Hematopoietic multipotent progenitor cell treated with erythropoietin and hydrocortisone succinate and interleukin-3 and kit ligand, for 17 days (in vitro differentiated cells): ENCODE results near the gene IQCN.
"Not testable (repeated sequence)": the region's sequence is repeated elsewhere in the genome, so short reads cannot be mapped to it uniquely, and the experiment has no call there.

Source experiments
- DNase-seq: peaks from one replicate; pipeline ENCODE4 v3.0.0-alpha.2; 2015; ENCODE audit warnings: low spot score

IQCN gene

DNA sequence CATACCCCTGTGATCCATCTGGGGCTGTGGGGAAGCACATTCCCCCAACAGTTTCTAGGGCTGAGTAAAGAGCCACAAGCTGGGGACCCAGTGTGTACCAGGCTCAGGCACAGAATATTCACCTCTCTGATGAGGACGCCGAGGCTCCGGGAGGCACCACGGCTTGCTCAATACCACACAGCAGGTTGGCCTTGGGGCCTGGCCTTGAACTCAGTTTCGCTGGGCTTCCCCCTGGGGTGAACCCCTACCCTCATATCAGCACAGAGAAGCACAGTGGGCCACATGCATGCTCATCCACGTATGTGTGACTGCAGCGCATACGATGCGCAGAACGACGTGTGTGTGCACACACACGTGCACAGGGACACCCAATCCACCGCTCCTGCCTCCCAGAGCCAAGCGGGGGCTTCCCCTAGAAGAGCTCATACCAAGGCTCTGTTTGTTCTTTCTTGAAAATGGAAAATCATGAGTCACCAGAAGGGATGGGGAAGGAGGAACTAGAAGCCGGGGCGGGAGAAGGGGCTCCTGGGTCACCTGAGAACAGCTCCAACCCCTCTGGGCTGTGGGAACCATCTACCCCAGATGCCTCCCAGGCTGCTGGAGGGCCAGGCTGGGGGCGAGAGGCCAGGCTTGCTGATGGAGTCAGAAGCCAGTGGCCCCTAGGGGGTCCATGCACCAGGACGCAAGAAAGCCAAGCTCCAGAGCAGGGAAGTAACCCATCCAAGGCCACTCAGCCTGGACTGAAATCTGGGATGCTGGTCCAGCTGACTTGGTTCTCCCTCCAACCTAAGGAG lies 43.1 kb downstream of the IQCN start:
- no peak for DNase-seq

DNA sequence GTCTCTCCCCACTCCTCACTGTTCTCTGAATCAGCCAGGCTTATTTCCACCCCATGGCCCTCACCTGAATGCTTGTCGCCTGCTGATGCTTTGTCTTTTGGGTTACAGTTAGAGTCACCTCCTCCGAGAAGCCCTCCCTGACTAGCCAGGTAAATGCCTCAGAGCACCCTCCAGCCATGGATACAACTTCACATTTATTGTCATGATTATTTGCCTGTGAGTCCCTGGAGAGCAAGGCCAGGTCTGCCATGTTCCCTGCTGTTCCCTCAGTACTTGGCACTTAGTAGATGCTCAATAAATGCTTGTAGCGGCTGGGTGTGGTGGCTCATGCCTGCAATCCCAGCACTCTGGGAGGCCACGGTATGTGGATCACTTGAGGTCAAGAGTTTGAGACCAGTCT lies 44.3 kb downstream of the IQCN start:
- no peak for DNase-seq

DNA sequence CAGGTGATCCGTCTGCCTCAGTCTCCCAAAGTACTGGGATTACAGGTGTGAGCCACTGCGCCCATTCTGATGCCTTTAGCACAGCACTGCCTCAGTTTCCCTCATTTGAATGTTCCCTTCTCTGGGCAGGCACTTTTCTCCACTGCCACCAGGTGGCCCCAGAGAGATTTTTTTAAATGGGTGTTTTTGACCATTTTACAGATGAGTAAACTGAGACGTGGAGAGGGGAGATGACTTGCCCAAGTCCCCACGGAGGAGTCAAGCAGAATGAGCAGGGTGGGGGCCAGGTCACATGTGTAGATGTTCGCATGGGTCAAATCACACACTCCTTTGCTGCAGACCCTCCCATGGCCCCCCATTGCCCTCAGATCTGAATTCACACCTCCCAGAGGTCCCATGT lies 44.8 kb downstream of the IQCN start:
- DNase-seq = no peak

DNA sequence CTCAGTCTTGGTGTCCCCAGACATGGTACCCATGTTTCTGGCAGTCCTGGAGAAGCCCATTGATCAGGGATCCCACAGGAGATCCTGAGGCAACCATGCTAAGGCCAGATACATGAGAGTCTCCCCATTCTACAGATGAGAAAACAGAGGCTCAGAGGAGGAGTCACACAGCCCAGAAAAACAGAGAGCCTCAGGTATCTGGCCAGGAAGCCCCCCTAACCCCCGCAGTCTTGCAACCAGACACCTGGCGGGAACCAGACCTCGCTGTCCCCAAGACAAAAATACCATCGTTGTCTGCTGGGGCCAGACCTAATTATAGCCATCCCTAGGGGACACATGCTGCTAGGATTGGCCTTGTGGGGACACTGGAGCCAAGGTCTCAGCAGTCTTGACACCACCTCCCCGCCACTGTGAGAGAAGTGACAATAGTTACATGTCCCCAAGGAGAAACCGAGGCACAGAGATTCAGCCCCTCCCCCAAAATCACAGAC lies 46.4 kb downstream of the IQCN start:
- DNase-seq = no peak

DNA sequence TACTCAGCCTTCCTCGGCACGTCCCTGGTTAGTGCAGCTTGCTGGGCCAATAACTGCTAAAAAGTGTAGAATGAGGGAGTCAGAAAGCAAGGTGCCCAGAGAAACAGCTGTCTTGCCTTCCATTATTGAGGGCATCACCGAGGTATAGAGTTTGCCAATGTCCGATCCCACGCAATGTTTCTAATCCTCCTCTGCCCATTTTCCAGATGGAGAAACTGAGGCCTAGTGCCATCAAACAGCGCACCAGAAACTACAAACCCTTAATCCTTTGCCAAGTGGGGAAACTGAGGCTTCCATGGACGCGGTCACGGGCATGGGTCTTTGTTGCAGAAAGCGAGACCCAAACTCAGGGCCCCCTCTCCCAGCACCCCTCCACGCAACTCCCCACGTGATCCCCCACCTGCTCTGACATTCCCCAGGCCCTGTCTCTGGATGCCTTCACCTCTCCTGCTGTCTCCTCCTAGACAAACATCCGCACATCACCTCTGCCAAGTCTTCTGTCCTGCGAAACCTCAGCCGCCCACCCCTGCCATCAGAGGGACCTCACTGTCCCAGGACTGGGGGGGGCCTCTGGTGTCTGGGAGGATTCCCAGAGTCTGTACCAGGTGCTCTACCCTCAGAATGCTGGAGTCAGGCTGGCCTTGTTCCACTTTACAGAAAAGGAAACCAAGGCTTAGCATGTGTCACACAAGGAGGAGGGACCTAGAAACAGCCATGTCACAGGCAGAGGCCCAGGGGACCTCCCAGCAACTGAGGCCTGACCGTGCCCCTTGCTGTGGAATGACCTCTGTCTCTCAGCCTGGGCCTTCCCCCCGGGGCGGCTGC lies 47.1 kb downstream of the IQCN start:
- DNase-seq = no peak

DNA sequence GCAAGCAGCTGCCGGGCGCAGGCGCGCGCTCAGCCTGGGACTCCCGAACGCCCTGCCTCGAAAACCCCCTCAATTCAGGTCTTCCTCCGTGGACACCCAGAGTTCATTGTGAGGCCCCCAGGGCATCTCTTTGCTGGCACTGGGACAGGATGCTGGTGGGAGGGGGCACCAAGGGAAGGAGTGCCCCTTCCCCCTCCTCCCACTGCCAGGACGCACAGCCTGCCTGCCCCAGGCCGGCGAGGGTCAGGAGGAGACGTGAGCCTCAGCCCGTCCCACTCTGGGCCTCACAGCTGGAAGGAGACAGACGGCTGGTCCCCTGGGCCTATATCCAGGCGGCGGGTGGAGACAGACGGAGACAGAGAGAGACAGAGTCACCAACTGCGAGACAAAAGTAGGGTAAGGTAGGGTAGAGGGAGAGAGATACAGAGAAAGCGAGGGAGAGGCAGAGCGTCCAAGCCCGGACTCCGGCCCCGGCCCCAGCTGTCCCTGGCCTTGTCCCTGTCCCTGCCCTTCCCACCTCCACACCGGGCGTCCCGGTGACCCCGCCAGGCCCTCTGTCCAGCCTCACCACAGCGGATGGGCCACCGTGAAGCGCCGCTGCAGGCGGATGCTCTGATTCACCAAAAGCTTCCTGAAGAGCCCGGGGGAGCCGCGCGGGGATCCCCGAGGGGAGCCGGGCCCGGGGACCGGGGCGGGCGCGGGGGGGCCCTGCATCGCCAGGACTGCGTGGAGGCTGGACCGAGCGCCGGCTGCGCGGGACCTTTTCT lies 48.4 kb downstream of the IQCN start, which contains the start of gene PDE4C:
TSS of gene PDE4C (minus strand) at position 737 of the 767 bp plus-strand sequence. CDS start at position 714, 23 bp downstream.
- no peak for DNase-seq

DNA sequence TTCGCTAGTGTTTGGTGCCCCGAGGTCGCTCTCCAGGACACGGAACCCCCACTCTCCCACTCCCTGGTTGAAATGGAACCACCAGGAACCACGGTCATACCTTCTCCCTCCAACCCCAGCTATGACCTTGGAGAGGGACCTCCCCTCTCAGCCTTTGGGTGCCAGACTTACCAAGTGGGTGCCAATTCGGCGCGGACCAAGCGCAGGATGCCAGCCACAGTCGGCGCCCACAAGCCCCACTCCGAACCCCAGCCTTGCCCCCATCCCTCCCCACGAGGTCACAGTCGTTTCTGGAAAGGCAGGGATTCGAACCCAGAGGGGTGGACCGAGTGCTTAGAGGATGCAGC lies 48.9 kb downstream of the IQCN start:
- DNase-seq = no peak

DNA sequence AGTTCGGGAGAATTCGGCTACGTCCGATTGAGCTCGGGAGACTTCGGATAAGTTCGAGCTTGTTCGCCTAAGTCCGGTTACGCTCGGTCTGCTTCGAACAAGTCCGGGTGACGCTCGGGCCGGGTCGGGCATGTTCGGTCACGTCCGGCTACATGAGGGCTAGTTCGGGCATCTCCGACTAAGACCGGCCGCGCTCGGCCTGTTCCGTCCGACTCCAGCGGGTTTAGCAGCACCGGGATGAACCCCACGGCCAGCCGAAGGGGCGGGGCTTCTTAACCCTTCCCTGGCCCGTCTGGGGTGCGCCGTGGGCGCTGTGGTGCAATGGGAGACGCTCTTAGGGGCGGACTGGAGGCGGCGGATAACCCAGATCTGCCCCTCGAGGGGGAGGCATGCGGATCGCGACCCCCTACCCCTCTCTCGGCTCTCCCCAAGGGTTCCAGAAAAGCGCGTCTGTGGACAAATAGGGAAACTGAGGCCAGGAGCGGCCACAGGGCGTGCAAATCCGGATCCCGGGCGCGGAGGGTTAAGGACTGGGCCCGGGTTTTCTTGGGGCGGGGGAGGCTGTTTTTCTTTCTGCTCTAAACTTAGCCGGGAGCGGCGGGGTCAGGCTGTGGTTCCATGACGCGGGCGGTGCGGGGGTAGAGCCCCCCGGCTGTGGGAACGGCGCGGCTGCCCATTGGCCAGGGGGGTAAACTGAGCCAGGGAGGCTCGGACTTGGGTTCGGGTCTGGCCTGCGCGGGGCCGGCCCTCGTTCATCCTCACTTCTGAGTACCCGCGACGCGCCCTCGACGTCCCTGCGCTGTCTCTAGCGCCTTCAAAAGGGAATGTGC lies 49.5 kb downstream of the IQCN start:
- DNase-seq = peak; percentile 83

DNA sequence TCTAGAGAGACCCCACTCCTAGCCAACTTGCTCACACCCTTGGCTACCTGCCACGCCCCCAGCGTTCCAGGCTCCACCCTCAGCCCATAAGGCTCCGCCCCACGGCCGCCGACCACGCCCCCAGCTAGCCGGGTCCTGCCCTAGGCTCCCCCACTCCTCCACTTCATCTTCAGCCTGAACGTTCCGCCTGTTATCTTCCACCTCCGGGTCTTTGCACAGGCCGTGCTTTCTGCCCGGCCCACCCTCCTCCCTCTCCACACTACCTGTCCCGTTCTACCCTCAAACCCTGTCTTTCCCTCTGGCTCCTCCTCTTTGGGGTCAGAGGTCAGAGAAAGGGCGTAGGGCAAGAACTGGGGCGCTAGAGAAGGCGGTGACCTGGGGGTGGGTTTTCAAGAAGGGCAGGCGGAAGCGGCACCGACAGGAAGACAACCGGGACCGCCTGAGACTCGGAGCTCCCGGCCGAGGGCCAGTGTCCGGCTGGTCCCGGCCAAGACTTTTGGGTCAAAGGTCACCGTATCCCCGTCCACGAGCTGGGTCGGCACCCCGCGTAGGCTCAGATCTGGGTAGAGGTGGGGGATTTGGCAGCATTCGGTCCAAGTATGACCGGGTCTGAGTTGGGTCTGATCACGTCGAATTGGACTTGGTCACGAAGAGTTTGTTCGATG lies 50.3 kb downstream of the IQCN start:
- DNase-seq = peak; percentile 61

DNA sequence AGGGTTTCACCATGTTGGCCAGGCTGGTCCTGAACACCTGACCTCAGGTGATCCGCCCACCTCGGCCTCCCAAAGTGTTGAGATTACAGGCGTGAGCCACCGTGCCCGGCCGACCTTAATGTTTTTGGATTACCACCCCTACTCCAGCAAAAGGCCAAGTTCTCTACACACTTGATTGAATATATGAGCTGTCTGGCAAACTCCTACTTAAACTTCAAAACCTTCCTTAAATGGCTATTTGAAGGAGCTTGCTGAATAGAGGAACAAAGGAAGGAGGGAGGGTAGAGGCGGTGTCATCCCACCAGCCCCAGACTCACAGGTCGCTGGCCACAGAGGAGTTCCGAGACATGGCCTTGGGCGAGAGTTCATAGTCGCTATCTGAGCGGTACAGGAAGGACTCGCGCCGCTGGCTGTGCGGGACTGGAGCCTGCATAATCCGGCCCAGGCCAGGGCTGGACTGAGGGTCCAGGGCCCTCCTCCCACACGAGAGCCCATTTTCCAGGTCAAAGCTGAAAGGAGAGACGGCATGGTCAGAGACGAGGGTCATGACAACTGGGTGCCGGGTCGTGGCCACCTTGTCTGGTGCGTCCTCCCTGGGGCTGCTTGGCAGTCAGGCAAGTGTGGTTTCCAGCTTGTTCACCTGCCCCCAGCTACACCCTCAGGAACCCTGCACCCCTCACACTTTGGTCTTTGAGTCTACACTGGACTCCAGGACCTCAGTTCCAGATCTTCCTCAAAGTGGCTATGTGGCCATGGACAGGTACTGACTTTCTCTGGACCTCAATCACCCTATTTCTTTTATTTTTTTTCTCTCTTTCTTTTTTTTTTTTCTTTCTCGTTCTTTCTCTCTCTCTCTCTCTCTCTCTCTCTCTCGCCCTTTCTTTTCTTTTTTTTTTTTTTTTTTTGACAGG lies 52.2 kb downstream of the IQCN start:
- no peak for DNase-seq

DNA sequence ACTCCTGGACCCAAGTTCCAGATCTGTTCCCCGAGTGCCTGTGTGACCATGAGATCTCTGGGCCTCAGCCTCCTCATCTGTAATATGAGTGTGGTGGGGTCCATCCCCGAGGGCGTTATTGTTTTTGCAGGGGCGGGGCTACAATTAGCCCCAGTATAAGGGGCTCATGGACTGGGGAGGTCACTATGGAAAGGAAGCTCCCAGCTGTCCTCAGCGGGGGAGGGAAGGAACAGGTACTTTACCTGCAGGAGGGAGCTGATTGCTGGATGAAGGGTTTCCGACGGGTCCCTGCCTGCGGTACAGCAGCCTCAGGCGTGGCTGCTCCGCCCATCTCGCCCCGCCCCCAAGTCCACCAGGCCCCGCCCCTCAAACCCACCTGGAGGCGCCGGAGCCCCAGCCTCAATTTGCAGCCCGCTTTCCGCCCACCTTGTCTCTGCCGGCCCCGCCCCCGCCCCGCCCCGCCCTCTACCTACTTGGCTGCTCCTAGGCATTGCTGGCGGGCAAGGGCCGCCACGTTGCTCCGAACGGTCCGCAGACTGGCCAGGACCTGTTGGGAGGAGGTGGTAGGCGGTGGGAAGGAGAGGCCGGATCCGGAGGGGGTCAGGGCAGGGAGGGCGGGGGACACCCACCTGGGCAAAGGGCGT lies 53.5 kb downstream of the IQCN start:
- peak; percentile 21 for DNase-seq

DNA sequence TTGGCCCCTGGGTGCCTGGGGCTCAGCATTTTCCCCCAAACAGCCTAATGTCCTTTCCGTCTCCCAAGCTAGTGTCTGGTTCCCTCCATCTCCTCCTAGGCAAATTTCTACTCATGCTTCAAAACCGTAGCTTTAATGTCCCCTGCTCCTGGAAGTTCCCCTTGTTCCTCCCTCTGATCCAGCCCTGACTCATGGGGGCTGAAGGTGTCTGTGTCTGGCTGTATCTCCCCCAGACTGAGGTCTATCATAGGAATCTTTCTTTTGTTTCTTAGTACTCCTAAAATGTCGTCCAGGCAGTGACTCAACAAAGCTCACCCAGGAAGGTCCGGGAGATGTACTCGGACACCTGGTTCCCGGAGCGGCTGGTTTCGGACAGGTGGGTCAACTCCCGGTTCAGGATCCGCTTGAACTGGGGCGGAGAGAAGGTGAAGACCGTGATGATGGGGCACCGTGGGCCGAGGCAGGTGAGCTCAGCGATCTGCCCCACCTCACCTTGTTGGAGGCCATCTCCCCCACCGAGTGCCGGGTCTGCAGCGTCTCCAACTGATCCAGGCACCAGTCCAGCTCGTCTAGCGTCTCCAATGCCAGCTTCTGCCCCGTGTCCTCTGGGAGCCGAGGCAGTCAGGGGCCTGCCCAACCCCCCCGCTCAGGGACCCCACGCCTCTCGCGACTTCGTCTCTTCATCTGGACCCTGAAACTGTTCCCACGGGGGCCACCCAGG lies 54.2 kb downstream of the IQCN start:
- DNase-seq = no peak

DNA sequence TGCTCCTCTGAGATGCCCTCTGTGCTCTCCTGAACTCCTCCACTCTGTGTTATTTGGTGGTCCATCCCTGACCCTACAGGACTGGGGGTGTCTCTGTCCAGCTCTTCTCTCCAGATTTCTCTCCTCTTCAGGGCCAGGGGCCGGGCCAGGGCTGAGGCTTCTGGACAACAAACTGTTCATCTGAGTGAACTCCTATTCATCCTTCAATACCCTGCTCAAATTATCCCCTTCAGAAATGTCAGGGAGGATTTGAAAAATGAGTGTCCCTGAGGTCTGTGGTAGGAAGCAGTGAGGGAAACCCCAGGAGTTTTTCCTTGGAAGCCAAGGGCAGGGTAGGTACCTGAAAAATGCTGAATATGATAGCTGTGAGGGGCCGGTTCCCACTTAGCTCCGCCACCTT lies 55.7 kb downstream of the IQCN start:
- no peak for DNase-seq

DNA sequence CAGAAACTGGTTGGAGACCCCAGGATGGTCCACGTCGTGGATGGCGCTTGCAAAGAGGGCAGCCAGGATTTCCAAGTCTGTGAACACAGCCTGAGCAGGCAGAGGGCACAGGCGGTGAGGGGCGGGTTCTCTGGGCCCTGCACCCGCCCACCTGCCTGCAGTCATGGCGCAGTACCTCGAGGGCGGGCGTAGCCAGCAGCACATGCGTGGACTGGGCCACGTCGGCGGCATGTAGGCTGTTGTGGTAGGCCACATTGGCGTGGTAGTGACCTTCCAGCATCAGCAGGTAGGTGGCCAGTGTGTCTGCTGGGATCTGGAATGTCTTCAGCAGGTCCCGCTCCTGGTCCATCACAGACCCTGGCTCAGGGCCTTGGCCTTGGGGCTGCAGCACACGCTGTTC lies 56.1 kb downstream of the IQCN start:
- DNase-seq = no peak

DNA sequence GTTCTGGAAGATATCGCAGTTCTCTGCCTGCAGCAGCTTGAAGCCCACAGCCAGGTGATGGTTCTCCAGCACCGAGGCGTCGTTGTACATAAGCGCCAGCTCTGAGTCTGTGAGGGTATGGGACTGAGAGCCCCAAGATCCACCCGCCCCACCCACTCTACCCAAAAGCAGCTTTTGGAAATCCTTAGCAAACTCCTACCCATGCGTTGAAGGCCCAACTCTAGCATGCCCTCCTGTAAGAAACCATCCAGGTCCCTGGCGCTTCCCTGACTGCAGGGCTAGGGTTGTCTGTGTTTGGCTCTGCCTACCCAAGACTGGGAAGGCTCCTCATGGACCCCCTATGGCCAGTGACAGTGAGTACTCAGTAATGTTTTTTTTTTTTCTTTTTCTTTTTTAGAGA lies 57.5 kb downstream of the IQCN start:
- DNase-seq = no peak

DNA sequence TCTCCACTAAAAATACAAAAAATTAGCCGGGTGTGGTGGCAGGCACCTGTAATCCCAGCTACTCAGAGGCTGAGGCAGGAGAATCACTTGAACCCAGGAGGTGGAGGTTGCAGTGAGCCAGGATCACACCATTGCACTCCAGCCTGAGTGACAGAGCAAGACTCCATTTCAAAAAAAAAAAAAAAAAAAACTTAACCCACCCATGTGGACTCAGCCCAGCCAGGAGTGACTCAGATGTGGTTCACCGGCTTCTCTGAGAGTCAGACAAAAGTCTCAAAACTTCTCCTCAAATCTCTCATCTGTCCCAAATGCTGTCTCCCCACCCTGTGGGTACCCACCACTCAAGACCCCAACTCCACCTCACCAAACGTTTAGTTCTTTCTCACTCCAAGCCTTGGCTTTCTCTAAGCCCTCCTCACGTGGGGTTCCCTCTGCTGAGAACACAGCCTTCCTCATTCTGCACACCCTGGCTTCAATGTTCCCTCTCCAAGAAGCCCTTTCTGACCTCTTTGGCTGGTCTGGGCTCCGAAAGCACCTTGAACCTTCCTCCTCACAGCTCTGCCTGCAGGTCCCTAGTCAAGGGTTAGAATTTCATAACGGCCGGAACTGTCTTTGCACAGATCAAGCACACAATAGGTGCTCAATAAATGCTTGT lies 59.3 kb downstream of the IQCN start:
- DNase-seq = no peak

DNA sequence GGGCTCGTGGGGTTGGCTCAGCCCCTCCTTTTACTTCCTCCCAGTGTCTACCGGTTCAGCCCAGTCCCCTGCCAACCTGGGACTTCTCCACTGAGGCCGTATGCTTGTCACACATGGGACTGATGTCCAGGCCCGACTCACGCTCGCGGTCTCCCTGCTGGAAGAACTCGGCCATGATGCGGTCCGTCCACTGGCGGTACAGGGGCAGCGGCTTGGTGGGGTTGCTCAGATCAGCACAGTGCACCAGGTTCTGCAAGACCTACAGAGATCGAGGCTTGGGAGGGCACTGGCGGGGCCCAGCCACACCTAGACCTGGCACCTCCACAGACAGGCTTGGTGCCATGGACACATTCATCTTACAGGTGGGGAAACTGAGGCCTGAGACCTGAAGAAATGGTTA lies 62.6 kb downstream of the IQCN start:
- no peak for DNase-seq

DNA sequence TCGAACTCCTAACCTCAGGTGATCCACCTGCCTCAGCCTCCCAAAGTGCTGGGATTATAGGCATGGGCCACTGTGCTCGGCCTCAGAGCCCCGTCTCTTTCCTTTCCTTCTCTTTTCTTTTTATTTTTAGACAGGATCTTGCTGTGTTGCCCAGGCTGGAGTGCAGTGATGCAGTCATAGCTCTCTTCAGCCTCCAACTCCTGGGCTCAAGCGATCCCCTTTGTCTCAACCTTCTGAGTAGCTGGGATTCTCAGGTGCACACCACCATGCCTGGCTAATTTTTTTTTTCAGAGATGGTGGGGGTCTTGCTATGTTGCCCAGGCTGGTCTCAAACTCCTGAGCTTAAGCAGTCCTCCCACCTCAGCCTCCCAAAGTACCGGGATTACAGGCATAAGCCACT lies 64.3 kb downstream of the IQCN start:
- DNase-seq = not testable (repeated sequence)
